Heart left ventricle (tissue), 13 donors: ENCODE results near the gene PRG3.

Experiments used
- POLR2A ChIP-seq, 2 donors: fragments of 450-650 bp; IDR thresholded peaks; one replicate each; pipeline ENCODE4 v1.6.1; 2017; ENCODE audit warnings: antibody characterized with exemption in 2 of 2, mild to moderate bottlenecking in 2 of 2, moderate library complexity in 2 of 2
- TF ChIP-seq, protein P1 (sequence below), 12 donors: fragments of 200-600 bp; sonication (generic) in 4 of 12; IDR thresholded peaks; one replicate each; pipeline versions ENCODE4 v1.5.0 to v1.8.0; 2018 to 2022; ENCODE audit warnings: antibody characterized with exemption in 12 of 12, mild to moderate bottlenecking in 5 of 12
- donor health status: ischemic (EF 13 %, LVEDD 7.1; RV severe dilation, severe dysfunction).
- donor health status: DM: no; HTN: yes; CAD: no.
- donor health status: DM: no; HTN: no; CAD: no.
- donor health status: ischemic (EF 25% LVEDD 6.9; RV normal size, moderate dysfunction).
- donor health status: ischemic (EF 25% LVEDD 5.7; RV mildly dilated, moderate dysfunction).
- donor health status: ischemic (EF 35%, LVEDD 5.7; RV mildly dilated, moderate dysfunction).
- donor health status: nonischemic (EF 11% LVEDD 7.7; RV severe dilation, severe dysfunction).
- donor health status: DM: yes; HTN: yes; CAD: no.
- donor health status: PGD.
- donor health status: ischemic (EF 29% LVEDD 5.4; RV normal size, mild dysfunction).
- donor health status: nonischemic (EF 23%, LVEDD 6.1; RV moderate dilation, normal function).

DNA sequence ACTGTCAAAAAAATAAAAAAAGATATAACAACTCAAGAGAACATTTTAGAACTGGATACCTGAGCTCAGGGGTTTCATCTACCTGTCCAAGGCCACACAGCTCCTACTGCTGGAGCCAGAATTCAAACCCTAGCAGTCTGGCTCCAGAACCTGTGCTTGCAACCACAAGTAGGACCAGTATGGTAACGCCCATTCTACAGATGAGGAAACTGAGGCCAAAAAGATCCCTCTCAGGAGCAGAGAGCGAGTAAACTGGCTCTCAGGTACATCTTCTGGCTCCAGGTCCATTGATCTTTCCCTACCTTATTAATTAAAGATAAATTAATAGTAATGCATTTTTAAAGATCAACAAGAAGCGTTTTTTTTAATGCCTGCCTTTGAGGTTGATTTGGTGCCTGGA is 23.6 kb downstream of the PRG3 start:
- TF ChIP-seq, protein P1, sequence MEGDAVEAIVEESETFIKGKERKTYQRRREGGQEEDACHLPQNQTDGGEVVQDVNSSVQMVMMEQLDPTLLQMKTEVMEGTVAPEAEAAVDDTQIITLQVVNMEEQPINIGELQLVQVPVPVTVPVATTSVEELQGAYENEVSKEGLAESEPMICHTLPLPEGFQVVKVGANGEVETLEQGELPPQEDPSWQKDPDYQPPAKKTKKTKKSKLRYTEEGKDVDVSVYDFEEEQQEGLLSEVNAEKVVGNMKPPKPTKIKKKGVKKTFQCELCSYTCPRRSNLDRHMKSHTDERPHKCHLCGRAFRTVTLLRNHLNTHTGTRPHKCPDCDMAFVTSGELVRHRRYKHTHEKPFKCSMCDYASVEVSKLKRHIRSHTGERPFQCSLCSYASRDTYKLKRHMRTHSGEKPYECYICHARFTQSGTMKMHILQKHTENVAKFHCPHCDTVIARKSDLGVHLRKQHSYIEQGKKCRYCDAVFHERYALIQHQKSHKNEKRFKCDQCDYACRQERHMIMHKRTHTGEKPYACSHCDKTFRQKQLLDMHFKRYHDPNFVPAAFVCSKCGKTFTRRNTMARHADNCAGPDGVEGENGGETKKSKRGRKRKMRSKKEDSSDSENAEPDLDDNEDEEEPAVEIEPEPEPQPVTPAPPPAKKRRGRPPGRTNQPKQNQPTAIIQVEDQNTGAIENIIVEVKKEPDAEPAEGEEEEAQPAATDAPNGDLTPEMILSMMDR (IDR thresholded peaks at IDR 0.05) = no peak
- no peak for TF ChIP-seq POLR2A (IDR thresholded peaks at IDR 0.05)
